ENCODE data around the gene IL1RL2. TPM values are rescaled to one million over a fixed set of nuclear protein-coding genes. Genes with fewer than 3 reads are reported as not detected.

The IL1RL2 gene
- total RNA-seq, 2 experiments from 2014 or later = 1.1 to 1.7 TPM

- peaks cover 4% of the 10 kb centered on the region for H3K36me3 Mint-ChIP-seq
- no peaks in the 10 kb centered on the region for H3K9me3 Mint-ChIP-seq
- peaks cover 10% of the 10 kb centered on the region for H3K27me3 Mint-ChIP-seq
- no peak overlapping the region for H3K27ac Mint-ChIP-seq
- peaks cover 19% of the 10 kb centered on the region for H3K4me1 Mint-ChIP-seq (ENCODE audit: low read depth)
- H3K4me3 Mint-ChIP-seq = no peak overlapping the region
- intact Hi-C loops (cut with micrococcal nuclease) = no loop called here
- DNase-seq = no peak
- POLR2A ChIA-PET = no interaction called here
- CTCF ChIA-PET = interaction anchor here (1.2 to 1.5 kb wide), 2 partner anchors 18 to 57 kb away, joined by 3 to 8 read pairs; no protein-coding TSS in a partner anchor
These were observed 2.8 kb upstream of the IL1RL2 start for GRCh38 chr2:102184018-102184417.

GRCh38 chr2:102184568-102184967 lies 2.3 kb upstream of the IL1RL2 start:
- H3K27ac Mint-ChIP-seq = no peak overlapping the region
- POLR2A ChIA-PET = no interaction called here
- no peak for DNase-seq
- H3K27me3 Mint-ChIP-seq = peaks cover 10% of the 10 kb centered on the region
- intact Hi-C loops (cut with micrococcal nuclease) = no loop called here
- CTCF ChIA-PET = interaction anchor here (0.5 to 4.5 kb wide), 5 partner anchors 18 to 510 kb away, joined by 3 to 55 read pairs (median 3); no protein-coding TSS in a partner anchor
- H3K4me3 Mint-ChIP-seq = no peak overlapping the region
- peaks cover 4% of the 10 kb centered on the region for H3K36me3 Mint-ChIP-seq
- no peaks in the 10 kb centered on the region for H3K9me3 Mint-ChIP-seq
- H3K4me1 Mint-ChIP-seq (ENCODE audit: low read depth) = peaks cover 19% of the 10 kb centered on the region

GRCh38 chr2:102185347-102185746 lies 1.5 kb upstream of the IL1RL2 start:
- DNase-seq = peak; percentile 42
- peaks cover 19% of the 10 kb centered on the region for H3K4me1 Mint-ChIP-seq (ENCODE audit: low read depth)
- H3K27me3 Mint-ChIP-seq = peaks cover 10% of the 10 kb centered on the region
- peaks cover 4% of the 10 kb centered on the region for H3K36me3 Mint-ChIP-seq
- intact Hi-C loops (cut with micrococcal nuclease) = loop anchor here (5.0 kb wide), 1 partner anchor 257 kb away; no protein-coding TSS in a partner anchor
- H3K9me3 Mint-ChIP-seq = no peaks in the 10 kb centered on the region
- ChIA-PET CTCF (interaction anchor here (1.6 to 4.5 kb wide), 2 partner anchors 55 to 179 kb away, joined by 7 to 55 read pairs; no protein-coding TSS in a partner anchor), POLR2A (no interaction called here)
- no peak overlapping the region for H3K27ac Mint-ChIP-seq
- H3K4me3 Mint-ChIP-seq = no peak overlapping the region

- Mint-ChIP-seq H3K4me1 (ENCODE audit: low read depth) (peaks cover 19% of the 10 kb centered on the region), H3K27me3 (peaks cover 13% of the 10 kb centered on the region), H3K4me3 (peak overlapping the region; percentile 81), H3K9me3 (no peaks in the 10 kb centered on the region), H3K27ac (peak overlapping the region; percentile 83), H3K36me3 (peaks cover 4% of the 10 kb centered on the region)
- ChIA-PET CTCF (interaction anchor here (0.6 to 4.5 kb wide), 5 partner anchors 46 to 303 kb away, joined by 3 to 55 read pairs (median 3); no protein-coding TSS in a partner anchor), POLR2A (interaction anchor here (1.1 kb wide), 1 partner anchor 303 kb away, joined by 3 read pairs; no protein-coding TSS in a partner anchor)
- intact Hi-C loops (cut with micrococcal nuclease) = loop anchor here (2.0 to 5.0 kb wide), 2 partner anchors 53 to 255 kb away; no protein-coding TSS in a partner anchor
- peak; percentile 72 for DNase-seq
These were observed 800 bp downstream of the IL1RL2 start for GRCh38 chr2:102187496-102188150.

GRCh38 chr2:102190430-102191107 lies 3.7 kb downstream of the IL1RL2 start:
- H3K4me3 Mint-ChIP-seq = no peak overlapping the region
- no peak for DNase-seq
- H3K27me3 Mint-ChIP-seq = peaks cover 17% of the 10 kb centered on the region
- no peak overlapping the region for H3K27ac Mint-ChIP-seq
- POLR2A ChIA-PET = no interaction called here
- CTCF ChIA-PET = interaction anchor here (1.7 kb wide), 1 partner anchor 50 kb away, joined by 7 read pairs; no protein-coding TSS in a partner anchor
- intact Hi-C loops (cut with micrococcal nuclease) = no loop called here
- H3K9me3 Mint-ChIP-seq = no peaks in the 10 kb centered on the region
- peaks cover 4% of the 10 kb centered on the region for H3K36me3 Mint-ChIP-seq
- peaks cover 13% of the 10 kb centered on the region for H3K4me1 Mint-ChIP-seq (ENCODE audit: low read depth)

GRCh38 chr2:102191501-102191900 lies 4.7 kb downstream of the IL1RL2 start:
- ChIA-PET CTCF (no interaction called here), POLR2A (no interaction called here)

GRCh38 chr2:102193074-102193473 lies 6.3 kb downstream of the IL1RL2 start:
- POLR2A ChIA-PET = no interaction called here
- no peak overlapping the region for H3K4me3 Mint-ChIP-seq
- H3K4me1 Mint-ChIP-seq (ENCODE audit: low read depth) = peaks cover 4% of the 10 kb centered on the region
- DNase-seq = no peak
- no peaks in the 10 kb centered on the region for H3K9me3 Mint-ChIP-seq
- intact Hi-C loops (cut with micrococcal nuclease) = no loop called here
- H3K27ac Mint-ChIP-seq = no peak overlapping the region
- no peaks in the 10 kb centered on the region for H3K36me3 Mint-ChIP-seq
- H3K27me3 Mint-ChIP-seq = peaks cover 15% of the 10 kb centered on the region
- CTCF ChIA-PET = no interaction called here

More at GRCh38 chr2:102191501-102191900, 4.7 kb downstream of the IL1RL2 start:
- intact Hi-C loops (cut with micrococcal nuclease) = no loop called here
- peaks cover 17% of the 10 kb centered on the region for H3K27me3 Mint-ChIP-seq
- peaks cover 8% of the 10 kb centered on the region for H3K4me1 Mint-ChIP-seq (ENCODE audit: low read depth)
- DNase-seq = no peak
- no peak overlapping the region for H3K27ac Mint-ChIP-seq
- no peak overlapping the region for H3K4me3 Mint-ChIP-seq
- H3K36me3 Mint-ChIP-seq = peaks cover 4% of the 10 kb centered on the region
- no peaks in the 10 kb centered on the region for H3K9me3 Mint-ChIP-seq

GRCh38 chr2:102194609-102195268 lies 7.9 kb downstream of the IL1RL2 start:
- no peak for DNase-seq
- H3K4me3 Mint-ChIP-seq = no peak overlapping the region
- peaks cover 12% of the 10 kb centered on the region for H3K27me3 Mint-ChIP-seq
- peaks cover 4% of the 10 kb centered on the region for H3K4me1 Mint-ChIP-seq (ENCODE audit: low read depth)
- H3K27ac Mint-ChIP-seq = no peak overlapping the region
- CTCF ChIA-PET = interaction anchor here (0.6 kb wide), 1 partner anchor 189 kb away, joined by 6 read pairs; no protein-coding TSS in a partner anchor
- no peaks in the 10 kb centered on the region for H3K36me3 Mint-ChIP-seq
- POLR2A ChIA-PET = no interaction called here
- H3K9me3 Mint-ChIP-seq = no peaks in the 10 kb centered on the region
- intact Hi-C loops (cut with micrococcal nuclease) = no loop called here

GRCh38 chr2:102197389-102198137 lies 10.7 kb downstream of the IL1RL2 start:
- Mint-ChIP-seq H3K9me3 (no peaks in the 10 kb centered on the region), H3K27ac (no peak overlapping the region), H3K36me3 (no peaks in the 10 kb centered on the region), H3K4me1 (ENCODE audit: low read depth) (peaks cover 4% of the 10 kb centered on the region), H3K4me3 (no peak overlapping the region), H3K27me3 (peaks cover 7% of the 10 kb centered on the region)
- ChIA-PET POLR2A (no interaction called here), CTCF (interaction anchor here (1.4 kb wide), 1 partner anchor 43 kb away, joined by 4 read pairs; no protein-coding TSS in a partner anchor)
- no peak for DNase-seq
- intact Hi-C loops (cut with micrococcal nuclease) = no loop called here

GRCh38 chr2:102200539-102200938 lies 13.7 kb downstream of the IL1RL2 start:
- H3K9me3 Mint-ChIP-seq = peaks cover 9% of the 10 kb centered on the region
- intact Hi-C loops (cut with micrococcal nuclease) = no loop called here
- H3K27me3 Mint-ChIP-seq = no peaks in the 10 kb centered on the region
- no peak for DNase-seq
- CTCF ChIA-PET = interaction anchor here (0.9 kb wide), 1 partner anchor 13 kb away, joined by 3 read pairs; no protein-coding TSS in a partner anchor
- H3K4me1 Mint-ChIP-seq (ENCODE audit: low read depth) = peaks cover 4% of the 10 kb centered on the region
- no peak overlapping the region for H3K27ac Mint-ChIP-seq
- H3K36me3 Mint-ChIP-seq = peaks cover 11% of the 10 kb centered on the region
- POLR2A ChIA-PET = no interaction called here
- H3K4me3 Mint-ChIP-seq = no peak overlapping the region

GRCh38 chr2:102204638-102205037 lies 17.8 kb downstream of the IL1RL2 start:
- H3K4me1 Mint-ChIP-seq (ENCODE audit: low read depth) = no peaks in the 10 kb centered on the region
- peaks cover 12% of the 10 kb centered on the region for H3K36me3 Mint-ChIP-seq
- H3K4me3 Mint-ChIP-seq = no peak overlapping the region
- H3K27me3 Mint-ChIP-seq = no peaks in the 10 kb centered on the region
- no peak overlapping the region for H3K27ac Mint-ChIP-seq
- intact Hi-C loops (cut with micrococcal nuclease) = no loop called here
- DNase-seq = no peak
- ChIA-PET CTCF (interaction anchor here (0.9 kb wide), 1 partner anchor 36 kb away, joined by 3 read pairs; no protein-coding TSS in a partner anchor), POLR2A (interaction anchor here (0.9 kb wide), 1 partner anchor 18 kb away, joined by 3 read pairs; no protein-coding TSS in a partner anchor)
- H3K9me3 Mint-ChIP-seq = peaks cover 9% of the 10 kb centered on the region

Data from activated CD4-positive, alpha-beta memory T cell treated with anti-CD3 and anti-CD28 coated beads for 36 hours (primary cell).